GM08714 (cell line): ENCODE results near the gene PLEKHA8.

Source experiments
- H3K4me3 ChIP-seq: fragments of 200-500 bp; sonication (Bioruptor generic); 2 replicates; pipeline ENCODE4 v1.5.1; 2014; ENCODE audit warnings: mild to moderate bottlenecking, low read length, inconsistent platforms
- ZNF274 ChIP-seq: IDR thresholded peaks from 2 replicates; pipeline ENCODE4 v1.6.1; 2012; ENCODE audit warnings: mild to moderate bottlenecking, low read depth, low read length

PLEKHA8 gene

GRCh38 chr7:30178748-30179436 lies 150.7 kb downstream of the PLEKHA8 start:
- peak overlapping the region; percentile 21; the same call in 1 of the 2 replicates for H3K4me3 ChIP-seq
- no peak for TF ChIP-seq ZNF274
